Endothelial cell of umbilical vein (primary cell): Measurements from ENCODE around the gene ABLIM1.

Source experiments
- EZH2 ChIP-seq: IDR thresholded peaks from 2 replicates; pipeline ENCODE4 v1.6.1; 2012; ENCODE audit warnings: borderline replicate concordance, low read depth, mild to moderate bottlenecking, moderate library complexity, low read length, inconsistent platforms; ENCODE audit not compliant: severe bottlenecking
- GATA2 ChIP-seq: IDR thresholded peaks from 2 replicates; pipeline ENCODE4 v1.7.0; 2011; ENCODE audit warnings: low read depth, mild to moderate bottlenecking, moderate library complexity, mixed read lengths, low read length; ENCODE audit not compliant: insufficient read length, insufficient read depth
- JUN ChIP-seq: IDR thresholded peaks from 2 replicates; pipeline ENCODE4 v1.6.1; 2011; ENCODE audit warnings: borderline replicate concordance, low read depth; ENCODE audit not compliant: insufficient read length, insufficient read depth
- MAX ChIP-seq: IDR thresholded peaks from 2 replicates; pipeline ENCODE4 v1.6.1; 2011; ENCODE audit not compliant: insufficient read depth, insufficient read length
- MYC ChIP-seq: IDR thresholded peaks from one replicate; pipeline ENCODE4 v1.6.1; 2011; ENCODE audit warnings: mild to moderate bottlenecking, low read depth, low read length
- POLR2A ChIP-seq: IDR thresholded peaks from 2 replicates; pipeline ENCODE4 v1.6.1; 2012; ENCODE audit warnings: low read depth, mild to moderate bottlenecking, control low read depth, low read length
- POLR2AphosphoS5 ChIP-seq: IDR thresholded peaks from 2 replicates; pipeline ENCODE4 v1.6.1; 2012; ENCODE audit warnings: low read depth, mild to moderate bottlenecking, control low read depth, low read length, moderate library complexity; ENCODE audit not compliant: insufficient read depth
- TF ChIP-seq, protein P1 (sequence below), 2 donors: IDR thresholded peaks; 1 replicate in 1 of 2; 2 replicates in 1 of 2; pipeline ENCODE4 v1.5.1; 2011; ENCODE audit warnings: low read length in 2 of 2, mild to moderate bottlenecking in 2 of 2, moderate library complexity in 2 of 2, control low read depth in 1 of 2, inconsistent platforms in 1 of 2, low read depth in 1 of 2; ENCODE audit not compliant: insufficient read depth in 1 of 2; ENCODE audit errors: extremely low read depth in 1 of 2

DNA sequence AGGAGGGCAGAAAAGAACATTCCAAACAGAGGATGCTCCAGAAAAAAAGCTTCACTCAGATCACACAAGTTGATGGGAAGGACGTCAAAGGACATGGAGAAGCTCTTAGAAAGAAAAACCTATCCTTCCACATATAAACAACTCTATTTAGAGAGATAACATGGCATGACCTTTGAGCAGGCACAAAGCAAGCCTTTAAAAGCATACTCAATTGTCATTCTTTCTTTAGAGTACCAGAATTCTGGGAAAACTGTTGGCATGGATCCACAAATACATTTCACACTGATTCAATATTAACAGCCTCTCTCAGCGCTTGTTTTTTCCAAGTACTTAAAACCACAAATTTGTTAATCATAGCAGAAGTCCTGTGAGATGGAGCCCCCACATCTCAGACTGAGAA is 7.3 kb upstream of the ABLIM1 start:
- TF ChIP-seq, protein P1, sequence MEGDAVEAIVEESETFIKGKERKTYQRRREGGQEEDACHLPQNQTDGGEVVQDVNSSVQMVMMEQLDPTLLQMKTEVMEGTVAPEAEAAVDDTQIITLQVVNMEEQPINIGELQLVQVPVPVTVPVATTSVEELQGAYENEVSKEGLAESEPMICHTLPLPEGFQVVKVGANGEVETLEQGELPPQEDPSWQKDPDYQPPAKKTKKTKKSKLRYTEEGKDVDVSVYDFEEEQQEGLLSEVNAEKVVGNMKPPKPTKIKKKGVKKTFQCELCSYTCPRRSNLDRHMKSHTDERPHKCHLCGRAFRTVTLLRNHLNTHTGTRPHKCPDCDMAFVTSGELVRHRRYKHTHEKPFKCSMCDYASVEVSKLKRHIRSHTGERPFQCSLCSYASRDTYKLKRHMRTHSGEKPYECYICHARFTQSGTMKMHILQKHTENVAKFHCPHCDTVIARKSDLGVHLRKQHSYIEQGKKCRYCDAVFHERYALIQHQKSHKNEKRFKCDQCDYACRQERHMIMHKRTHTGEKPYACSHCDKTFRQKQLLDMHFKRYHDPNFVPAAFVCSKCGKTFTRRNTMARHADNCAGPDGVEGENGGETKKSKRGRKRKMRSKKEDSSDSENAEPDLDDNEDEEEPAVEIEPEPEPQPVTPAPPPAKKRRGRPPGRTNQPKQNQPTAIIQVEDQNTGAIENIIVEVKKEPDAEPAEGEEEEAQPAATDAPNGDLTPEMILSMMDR (IDR thresholded peaks at IDR 0.05; ENCODE audit: extremely low read depth in 1 of 2, insufficient read depth in 1 of 2, low read depth in 1 of 2, low read length in 2 of 2), result no peak
- TF ChIP-seq POLR2A (no peak), MAX (no peak), EZH2 (no peak), GATA2 (no peak), MYC (no peak), POLR2AphosphoS5 (no peak), JUN (no peak)
